ENCODE data around the gene GRIK4. TPM values are rescaled to one million over a fixed set of nuclear protein-coding genes. Genes with fewer than 3 reads are reported as not detected.

GRIK4 gene
- total RNA-seq, 1 donor from 2014 or later: under 0.01 TPM

GRCh38 chr11:120834686-120835210, 323.2 kb downstream of the GRIK4 start:
- DNase-seq (ENCODE audit: low read depth in 2 of 2): no peak

GRCh38 chr11:120835601-120836228, 324.2 kb downstream of the GRIK4 start:
- DNase-seq (ENCODE audit: low read depth in 2 of 2): no peak

GRCh38 chr11:120837696-120838095, 326.1 kb downstream of the GRIK4 start:
- no peak for DNase-seq (ENCODE audit: low read depth in 2 of 2)

GRCh38 chr11:120839201-120839600, 327.7 kb downstream of the GRIK4 start:
- no peak for DNase-seq (ENCODE audit: low read depth in 2 of 2)

GRCh38 chr11:120839846-120840402, 328.4 kb downstream of the GRIK4 start:
- no peak for DNase-seq (ENCODE audit: low read depth in 2 of 2)

GRCh38 chr11:120840661-120841060, 329.1 kb downstream of the GRIK4 start:
- no peak for DNase-seq (ENCODE audit: low read depth in 2 of 2)

GRCh38 chr11:120841074-120841473, 329.5 kb downstream of the GRIK4 start:
- no peak for DNase-seq (ENCODE audit: low read depth in 2 of 2)

DNA sequence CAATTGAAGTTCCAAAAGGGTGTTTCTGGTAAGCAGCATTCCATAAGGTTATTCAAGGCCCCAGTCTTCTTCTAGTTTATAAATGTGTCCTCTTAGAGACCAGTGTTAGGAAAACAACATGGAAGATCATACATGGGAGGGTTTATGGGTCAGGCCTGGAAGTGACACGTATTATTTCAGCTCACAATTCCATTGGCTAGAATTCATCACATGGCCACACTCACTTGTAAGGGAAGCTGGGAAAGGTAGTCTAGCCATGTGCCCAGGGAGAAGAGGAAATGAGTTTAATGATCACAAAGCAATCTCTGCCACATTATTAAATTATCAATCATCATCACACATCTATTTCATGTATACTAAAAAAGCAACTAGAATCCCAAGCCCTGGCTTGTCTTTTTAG, 330.6 kb downstream of the GRIK4 start:
- no peak for DNase-seq (ENCODE audit: low read depth in 2 of 2)

- DNase-seq (ENCODE audit: low read depth in 2 of 2): no peak
These were observed 341.9 kb downstream of the GRIK4 start for GRCh38 chr11:120853435-120853834.

- DNase-seq (ENCODE audit: low read depth in 2 of 2): peak in 1 of 2 donors; percentile 10
These were observed 343.4 kb downstream of the GRIK4 start for GRCh38 chr11:120854988-120855387.

DNA sequence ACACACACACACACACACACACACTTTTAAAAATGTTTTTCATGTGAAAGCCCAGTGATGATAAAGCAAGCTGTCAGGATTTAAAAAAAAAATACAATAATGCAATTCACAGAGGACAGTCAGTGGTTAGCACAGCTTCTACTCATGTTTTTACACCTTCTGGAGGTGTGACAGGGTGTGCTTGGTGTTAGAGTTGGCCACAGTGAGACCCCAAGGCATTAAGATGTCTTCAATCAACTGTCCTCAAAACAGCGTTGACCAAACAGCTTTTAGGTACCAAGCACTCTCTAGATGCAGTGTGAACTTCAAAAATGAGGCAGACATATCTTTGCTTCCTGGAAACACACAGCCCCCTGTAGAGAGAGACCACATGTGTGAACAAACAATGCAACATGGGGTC, 346.0 kb downstream of the GRIK4 start:
- no peak for DNase-seq (ENCODE audit: low read depth in 2 of 2)

GRCh38 chr11:120858740-120859139, 347.2 kb downstream of the GRIK4 start:
- peak in 1 of 2 donors; percentile 26 for DNase-seq (ENCODE audit: low read depth in 2 of 2)

DNA sequence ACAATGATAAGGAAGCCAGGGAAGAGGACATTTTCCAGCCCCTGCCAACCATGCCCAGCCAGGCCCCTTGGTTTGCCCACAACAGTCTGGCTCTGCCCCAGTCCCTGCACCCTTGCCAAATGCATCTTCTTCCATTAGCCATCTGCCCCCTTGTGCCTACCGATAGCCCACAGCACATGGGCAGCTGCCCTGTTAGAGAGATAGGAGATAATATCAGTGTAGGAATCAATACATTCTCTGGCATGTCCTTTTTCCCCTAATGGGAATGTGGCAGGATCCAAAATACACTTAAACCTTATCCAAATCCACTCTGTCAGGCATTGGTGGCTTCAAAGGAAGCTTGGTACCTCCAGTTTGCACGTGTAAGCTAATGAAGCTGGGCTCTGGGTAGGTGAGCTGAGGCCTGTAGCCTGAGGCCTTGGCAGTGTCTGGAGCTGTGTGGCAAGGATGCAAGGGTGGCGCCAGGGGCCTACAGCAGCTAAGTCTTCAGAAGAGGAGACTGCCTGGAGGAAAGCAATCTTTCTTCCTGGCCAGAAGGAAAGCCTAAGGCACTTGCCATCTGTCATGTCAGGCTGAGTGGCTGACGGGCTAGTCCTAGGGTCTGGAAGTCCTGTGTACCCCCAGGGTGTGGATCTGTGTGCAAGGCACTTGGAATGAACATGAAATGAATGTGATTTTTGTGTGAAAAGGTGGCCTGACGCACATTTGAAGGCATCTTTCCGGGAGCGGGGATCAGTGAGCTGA, 348.2 kb downstream of the GRIK4 start:
- no peak for DNase-seq (ENCODE audit: low read depth in 2 of 2)

DNA sequence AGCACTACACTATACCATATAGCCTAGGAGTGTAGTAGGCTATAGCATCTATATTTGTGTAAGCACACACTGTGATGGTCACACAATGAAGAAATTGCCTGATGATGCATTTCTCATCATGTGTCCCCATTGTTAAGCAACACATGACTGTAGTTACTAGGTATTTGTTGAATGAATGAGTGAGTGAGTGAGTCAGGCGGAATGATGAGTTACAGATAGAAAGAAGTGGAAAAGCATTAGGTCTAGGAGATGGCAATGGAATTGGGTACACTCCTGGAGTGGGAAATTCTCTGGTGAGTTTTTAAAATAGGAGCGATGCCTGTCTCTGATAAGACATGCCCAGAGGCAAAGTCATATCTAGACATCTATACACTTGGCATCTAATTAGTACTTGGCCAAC, 351.8 kb downstream of the GRIK4 start:
- DNase-seq (ENCODE audit: low read depth in 2 of 2): no peak

- no peak for DNase-seq (ENCODE audit: low read depth in 2 of 2)
These were observed 355.5 kb downstream of the GRIK4 start for GRCh38 chr11:120867024-120867423.

GRCh38 chr11:120867531-120867930, 356.0 kb downstream of the GRIK4 start:
- DNase-seq (ENCODE audit: low read depth in 2 of 2): no peak

GRCh38 chr11:120867988-120868387, 356.4 kb downstream of the GRIK4 start:
- DNase-seq (ENCODE audit: low read depth in 2 of 2): no peak

DNA sequence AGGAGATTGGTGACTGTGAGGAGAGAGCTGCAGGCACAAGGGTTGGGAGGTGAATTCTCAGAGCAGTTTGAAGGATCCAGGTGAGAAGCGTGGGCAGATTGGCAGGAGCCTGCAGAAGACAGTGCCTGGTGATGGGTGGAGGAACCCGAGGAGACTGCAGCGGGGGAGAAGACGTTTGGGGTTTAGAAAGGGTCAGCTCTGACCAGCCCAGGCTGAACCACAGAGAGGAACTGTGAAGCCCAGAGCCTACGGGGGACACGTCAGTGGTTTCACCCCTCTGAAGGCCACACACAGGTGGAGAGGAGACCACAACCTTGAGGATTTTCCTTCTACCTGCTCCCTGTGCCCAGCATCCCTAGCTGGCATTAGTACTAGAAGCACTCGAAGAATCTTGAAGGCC, 357.5 kb downstream of the GRIK4 start:
- DNase-seq (ENCODE audit: low read depth in 2 of 2): no peak

DNA sequence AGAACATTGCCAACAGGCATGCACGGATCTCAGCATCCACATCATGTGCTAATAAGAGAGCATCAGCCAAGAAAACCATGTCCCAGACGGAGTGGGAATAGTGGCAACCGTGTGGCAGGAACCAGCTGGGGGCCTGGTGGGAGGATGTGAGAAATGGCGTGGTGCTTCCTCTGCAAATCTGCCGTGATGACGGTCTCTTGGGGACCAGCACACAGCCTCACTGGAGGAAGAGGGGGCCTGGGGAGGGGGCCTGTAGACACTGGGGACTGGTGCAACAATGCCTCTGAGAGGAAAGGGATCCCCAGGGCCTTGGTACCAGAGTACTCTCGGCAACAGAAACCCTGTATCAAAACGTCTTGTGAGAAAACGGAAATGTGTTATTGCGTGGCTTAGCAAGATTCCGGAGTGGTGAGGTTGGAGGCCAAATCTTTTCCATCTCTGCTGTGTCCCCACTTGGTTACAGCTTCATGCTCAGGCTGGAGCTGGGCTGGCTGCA, 358.0 kb downstream of the GRIK4 start:
- no peak for DNase-seq (ENCODE audit: low read depth in 2 of 2)

GRCh38 chr11:120871194-120871593, 359.6 kb downstream of the GRIK4 start:
- DNase-seq (ENCODE audit: low read depth in 2 of 2): no peak

- no peak for DNase-seq (ENCODE audit: low read depth in 2 of 2)
These were observed 360.4 kb downstream of the GRIK4 start for GRCh38 chr11:120871924-120872323.

GRCh38 chr11:120873966-120874735, 362.6 kb downstream of the GRIK4 start:
- no peak for DNase-seq (ENCODE audit: low read depth in 2 of 2)

Data from lung microvascular endothelial cell (primary cell).